Liver (tissue), 9 donors: ENCODE data around the gene DIS3L2. TPM values are rescaled to one million over a fixed set of nuclear protein-coding genes. Genes with fewer than 3 reads are reported as not detected.

Experiments used
- DNase-seq: peaks from one replicate; pipeline ENCODE4 v3.0.0-alpha.2; 2017; ENCODE audit warnings: low spot score
- H3K27ac ChIP-seq, 2 donors: one replicate each; pipeline ENCODE4 v1.7.0; 2013; ENCODE audit warnings: inconsistent platforms in 2 of 2, low read length in 2 of 2, control low read depth in 1 of 2, low read depth in 1 of 2, mild to moderate bottlenecking in 1 of 2
- H3K27me3 ChIP-seq, 4 donors: one replicate each; pipeline versions ENCODE4 v1.6.1 to v1.7.0; 2013; ENCODE audit warnings: low read length in 3 of 4, inconsistent platforms in 1 of 4, mild to moderate bottlenecking in 1 of 4, moderate library complexity in 1 of 4; ENCODE audit not compliant: control insufficient read depth in 4 of 4, insufficient read depth in 4 of 4
- H3K36me3 ChIP-seq, 4 donors: one replicate each; pipeline versions ENCODE4 v1.6.1 to v1.7.0; 2013; ENCODE audit warnings: low read length in 3 of 4, mild to moderate bottlenecking in 3 of 4, low read depth in 1 of 4, moderate library complexity in 1 of 4; ENCODE audit not compliant: control insufficient read depth in 4 of 4, insufficient read depth in 3 of 4
- H3K4me1 ChIP-seq, 4 donors: one replicate each; pipeline versions ENCODE4 v1.6.1 to v1.7.0; 2013; ENCODE audit warnings: low read length in 3 of 4, mild to moderate bottlenecking in 3 of 4, moderate library complexity in 1 of 4; ENCODE audit not compliant: control insufficient read depth in 4 of 4, insufficient read depth in 4 of 4
- H3K4me3 ChIP-seq, 3 donors: one replicate each; pipeline versions ENCODE4 v1.6.1 to v1.7.0; 2013; ENCODE audit warnings: low read length in 3 of 3, control low read depth in 1 of 3, low read depth in 1 of 3, mild to moderate bottlenecking in 1 of 3
- H3K9ac ChIP-seq, 2 donors: one replicate each; pipeline ENCODE4 v1.7.0; 2013; ENCODE audit warnings: low read length in 2 of 2, mild to moderate bottlenecking in 2 of 2, moderate library complexity in 2 of 2, control low read depth in 1 of 2, low read depth in 1 of 2
- H3K9me3 ChIP-seq, 4 donors: one replicate each; pipeline versions ENCODE4 v1.6.1 to v1.7.0; 2013; ENCODE audit warnings: low read length in 3 of 4; ENCODE audit not compliant: control insufficient read depth in 4 of 4
- FOXA2 ChIP-seq: IDR thresholded peaks from 2 replicates; pipeline ENCODE4 v1.6.1; 2016; ENCODE audit warnings: antibody characterized with exemption
- GABPA ChIP-seq, 2 donors: IDR thresholded peaks in 1 of 2; conservative IDR thresholded peaks in 1 of 2; 2 replicates each; pipeline ENCODE4 v1.6.1; 2016; ENCODE audit warnings: antibody characterized with exemption in 2 of 2, mild to moderate bottlenecking in 1 of 2, moderate library complexity in 1 of 2
- HNF4G ChIP-seq: IDR thresholded peaks from 2 replicates; pipeline ENCODE4 v1.6.1; 2016; ENCODE audit warnings: antibody characterized with exemption
- NR2F2 ChIP-seq: IDR thresholded peaks from 2 replicates; pipeline ENCODE4 v1.6.1; 2016; ENCODE audit warnings: antibody characterized with exemption
- RAD21 ChIP-seq, 2 donors: IDR thresholded peaks; 2 replicates each; pipeline ENCODE4 v1.6.1; 2016; ENCODE audit warnings: antibody characterized with exemption in 2 of 2, mild to moderate bottlenecking in 2 of 2
- RXRA ChIP-seq, 2 donors: IDR thresholded peaks; 2 replicates each; pipeline ENCODE4 v1.6.1; 2017 to 2018; ENCODE audit warnings: antibody characterized with exemption in 2 of 2, mild to moderate bottlenecking in 1 of 2
- TAF1 ChIP-seq: conservative IDR thresholded peaks from 2 replicates; pipeline ENCODE4 v1.6.1; 2016; ENCODE audit warnings: antibody characterized with exemption, mild to moderate bottlenecking
- YY1 ChIP-seq: IDR thresholded peaks from 2 replicates; pipeline ENCODE4 v1.6.1; 2016; ENCODE audit warnings: antibody characterized with exemption, mild to moderate bottlenecking
- WGBS: extraction: QIAGEN DNeasy Blood & Tissue Kit; methylation state at CpG from one replicate; pipeline ENCODE4 v1.1.7; 2013; 5-methylcytosine and 5-hydroxymethylcytosine counted together
- polyA plus RNA-seq, 2 donors: library from polyadenylated mRNA; stranded (reverse) in 1 of 2; unstranded in 1 of 2; fragments of 200-250 nt in 1 of 2; fragments of >200 nt in 1 of 2; fragmentation: Nextera tagmentation in 1 of 2; extraction: Ambion mirVana in 1 of 2; gene quantifications; one replicate each; pipeline versions ENCODE4 v1.2.1 to v1.2.3, GENCODE V29; 2013 to 2015
- total RNA-seq, 2 donors: library from RNA; depleted of rRNA; stranded (reverse); fragments of >200 nt; gene quantifications; one replicate each; pipeline ENCODE4 v1.2.3, GENCODE V29; 2014
- TF ChIP-seq, protein P1 (sequence below): fragments of 150-350 bp; IDR thresholded peaks from 2 replicates; pipeline ENCODE4 v1.5.1; 2017; ENCODE audit warnings: improper control_type of control experiment, low read depth, low read length; ENCODE audit not compliant: missing input control
- TF ChIP-seq, protein P2 (sequence below): IDR thresholded peaks from 2 replicates; pipeline ENCODE4 v1.6.1; 2016; ENCODE audit warnings: antibody characterized with exemption
- TF ChIP-seq, protein P3 (sequence below): IDR thresholded peaks from 2 replicates; pipeline ENCODE4 v1.6.1; 2016; ENCODE audit warnings: antibody characterized with exemption
- TF ChIP-seq, protein P4 (sequence below): IDR thresholded peaks from 2 replicates; pipeline ENCODE4 v1.6.1; 2016; ENCODE audit warnings: antibody characterized with exemption, mild to moderate bottlenecking
- donor health status: healthy.
- donor health status: healthy.
- donor health status: healthy.
- donor health status: healthy.
- donor health status: healthy.

DIS3L2 gene
- total and polyA plus RNA-seq, 4 donors = 5.7 to 21.5 (median 8.8) TPM

DNA sequence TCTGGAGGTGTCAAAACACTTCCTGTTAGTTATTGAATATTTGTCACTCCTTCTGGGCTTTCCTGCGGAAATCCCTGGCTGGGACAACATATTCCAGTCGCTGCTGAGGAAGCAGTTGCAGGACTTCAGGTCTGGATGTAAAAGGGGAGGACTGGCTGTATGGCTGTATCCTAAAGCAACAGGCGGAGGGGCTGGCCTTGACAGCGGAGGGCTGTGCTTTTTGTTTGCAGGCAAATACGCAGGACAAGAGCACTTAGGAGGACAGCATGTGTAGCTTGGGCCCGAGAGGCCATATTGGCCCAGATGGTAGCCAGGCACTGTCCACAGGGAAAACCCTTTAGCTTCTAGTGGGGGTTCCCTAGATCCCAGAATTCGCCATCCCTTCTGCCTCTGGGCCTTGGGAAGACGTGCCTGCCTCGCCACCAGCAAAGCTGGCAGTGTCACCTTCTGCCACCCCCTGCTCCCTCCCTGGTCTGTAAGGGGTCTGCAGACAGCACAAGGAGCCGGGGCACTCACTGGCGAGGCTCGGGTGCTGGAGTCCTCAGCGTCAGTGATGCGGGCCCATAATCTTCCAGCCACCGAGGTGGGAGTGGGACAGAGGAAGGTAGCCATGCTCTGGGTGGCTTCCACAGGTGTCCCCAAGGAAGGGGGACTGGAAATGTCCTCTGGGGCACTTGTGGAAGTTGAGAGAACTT lies 42.0 kb upstream of the DIS3L2 start (continued):
- TF ChIP-seq, protein P1, sequence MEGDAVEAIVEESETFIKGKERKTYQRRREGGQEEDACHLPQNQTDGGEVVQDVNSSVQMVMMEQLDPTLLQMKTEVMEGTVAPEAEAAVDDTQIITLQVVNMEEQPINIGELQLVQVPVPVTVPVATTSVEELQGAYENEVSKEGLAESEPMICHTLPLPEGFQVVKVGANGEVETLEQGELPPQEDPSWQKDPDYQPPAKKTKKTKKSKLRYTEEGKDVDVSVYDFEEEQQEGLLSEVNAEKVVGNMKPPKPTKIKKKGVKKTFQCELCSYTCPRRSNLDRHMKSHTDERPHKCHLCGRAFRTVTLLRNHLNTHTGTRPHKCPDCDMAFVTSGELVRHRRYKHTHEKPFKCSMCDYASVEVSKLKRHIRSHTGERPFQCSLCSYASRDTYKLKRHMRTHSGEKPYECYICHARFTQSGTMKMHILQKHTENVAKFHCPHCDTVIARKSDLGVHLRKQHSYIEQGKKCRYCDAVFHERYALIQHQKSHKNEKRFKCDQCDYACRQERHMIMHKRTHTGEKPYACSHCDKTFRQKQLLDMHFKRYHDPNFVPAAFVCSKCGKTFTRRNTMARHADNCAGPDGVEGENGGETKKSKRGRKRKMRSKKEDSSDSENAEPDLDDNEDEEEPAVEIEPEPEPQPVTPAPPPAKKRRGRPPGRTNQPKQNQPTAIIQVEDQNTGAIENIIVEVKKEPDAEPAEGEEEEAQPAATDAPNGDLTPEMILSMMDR = no peak
- TF ChIP-seq, protein P2, sequence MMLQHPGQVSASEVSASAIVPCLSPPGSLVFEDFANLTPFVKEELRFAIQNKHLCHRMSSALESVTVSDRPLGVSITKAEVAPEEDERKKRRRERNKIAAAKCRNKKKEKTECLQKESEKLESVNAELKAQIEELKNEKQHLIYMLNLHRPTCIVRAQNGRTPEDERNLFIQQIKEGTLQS = no peak
- no peak for TF ChIP-seq FOXA2
- no peak for TF ChIP-seq NR2F2
- TF ChIP-seq HNF4G = no peak
- TF ChIP-seq, protein P3, sequence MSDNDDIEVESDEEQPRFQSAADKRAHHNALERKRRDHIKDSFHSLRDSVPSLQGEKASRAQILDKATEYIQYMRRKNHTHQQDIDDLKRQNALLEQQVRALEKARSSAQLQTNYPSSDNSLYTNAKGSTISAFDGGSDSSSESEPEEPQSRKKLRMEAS = no peak

DNA sequence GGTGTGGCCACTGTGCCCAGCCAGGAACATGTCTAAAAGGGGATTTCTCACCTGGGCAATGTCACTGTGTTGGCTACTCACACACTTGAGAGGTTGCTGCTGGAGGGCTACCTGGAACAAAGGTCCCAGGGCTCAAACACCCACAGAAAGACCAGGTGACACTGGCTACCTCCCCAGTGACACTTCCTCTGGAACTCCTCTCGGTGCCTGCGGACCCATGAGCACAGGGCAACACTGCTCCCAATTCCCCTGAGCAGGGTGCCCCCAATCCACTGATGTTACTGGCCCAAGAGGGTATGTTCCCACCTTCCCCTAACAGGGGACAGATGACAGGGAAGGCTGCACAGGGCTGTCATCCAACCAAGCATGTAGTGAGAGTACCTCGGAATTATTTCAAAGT lies 41.1 kb upstream of the DIS3L2 start:
- WGBS = 87% methylated on average over 3 of the region's 3 CpGs
- Histone ChIP-seq H3K9me3 (no peaks in the 10 kb centered on the region), H3K4me1 (peaks cover under 1 to 7% (median 1%) of the 10 kb centered on the region in 4 donors), H3K4me3 (no peak overlapping the region), H3K9ac (no peak overlapping the region), H3K27ac (no peak overlapping the region), H3K36me3 (no peaks in the 10 kb centered on the region), H3K27me3 (peaks cover 0 to 11% (median 1%) of the 10 kb centered on the region in 4 donors)
- TF ChIP-seq YY1 (no peak), RAD21 (IDR thresholded peaks at IDR 0.05) (no peak), GABPA (IDR thresholded peaks at IDR 0.05 in 1 of 2, conservative IDR thresholded peaks at IDR 0.05 in 1 of 2) (no peak), NR2F2 (no peak), FOXA2 (no peak)
- no peak for DNase-seq

DNA sequence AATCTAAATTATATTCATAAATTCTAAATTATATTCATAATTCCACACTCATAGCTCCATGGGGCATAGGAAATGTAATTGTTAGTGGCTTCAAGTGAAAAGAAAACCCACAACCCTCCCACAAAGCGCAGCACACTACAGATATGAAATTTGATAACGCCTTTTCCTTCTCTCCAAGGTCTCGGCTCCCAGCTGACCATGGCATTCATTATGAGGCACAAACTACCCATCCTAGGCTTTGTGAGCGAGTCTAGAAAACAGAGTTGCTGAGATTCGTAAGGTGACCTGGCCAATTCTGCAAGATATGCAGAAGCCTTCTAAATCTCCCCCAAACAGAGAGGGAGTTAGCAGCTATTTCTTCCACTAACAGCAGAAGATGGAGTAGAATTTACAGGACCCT lies 40.7 kb upstream of the DIS3L2 start:
- DNase-seq = no peak

More for the DNA sequence above, 40.7 kb upstream of the DIS3L2 start:
- Histone ChIP-seq H3K27ac (no peak overlapping the region), H3K9ac (no peak overlapping the region), H3K36me3 (no peaks in the 10 kb centered on the region), H3K27me3 (peaks cover 0 to 11% (median 1%) of the 10 kb centered on the region in 4 donors), H3K4me1 (peaks cover 4 to 11% (median 6%) of the 10 kb centered on the region in 4 donors), H3K9me3 (no peaks in the 10 kb centered on the region), H3K4me3 (no peak overlapping the region)
- 84% methylated on average over 5 of the region's 5 CpGs for WGBS
- TF ChIP-seq, protein P4, sequence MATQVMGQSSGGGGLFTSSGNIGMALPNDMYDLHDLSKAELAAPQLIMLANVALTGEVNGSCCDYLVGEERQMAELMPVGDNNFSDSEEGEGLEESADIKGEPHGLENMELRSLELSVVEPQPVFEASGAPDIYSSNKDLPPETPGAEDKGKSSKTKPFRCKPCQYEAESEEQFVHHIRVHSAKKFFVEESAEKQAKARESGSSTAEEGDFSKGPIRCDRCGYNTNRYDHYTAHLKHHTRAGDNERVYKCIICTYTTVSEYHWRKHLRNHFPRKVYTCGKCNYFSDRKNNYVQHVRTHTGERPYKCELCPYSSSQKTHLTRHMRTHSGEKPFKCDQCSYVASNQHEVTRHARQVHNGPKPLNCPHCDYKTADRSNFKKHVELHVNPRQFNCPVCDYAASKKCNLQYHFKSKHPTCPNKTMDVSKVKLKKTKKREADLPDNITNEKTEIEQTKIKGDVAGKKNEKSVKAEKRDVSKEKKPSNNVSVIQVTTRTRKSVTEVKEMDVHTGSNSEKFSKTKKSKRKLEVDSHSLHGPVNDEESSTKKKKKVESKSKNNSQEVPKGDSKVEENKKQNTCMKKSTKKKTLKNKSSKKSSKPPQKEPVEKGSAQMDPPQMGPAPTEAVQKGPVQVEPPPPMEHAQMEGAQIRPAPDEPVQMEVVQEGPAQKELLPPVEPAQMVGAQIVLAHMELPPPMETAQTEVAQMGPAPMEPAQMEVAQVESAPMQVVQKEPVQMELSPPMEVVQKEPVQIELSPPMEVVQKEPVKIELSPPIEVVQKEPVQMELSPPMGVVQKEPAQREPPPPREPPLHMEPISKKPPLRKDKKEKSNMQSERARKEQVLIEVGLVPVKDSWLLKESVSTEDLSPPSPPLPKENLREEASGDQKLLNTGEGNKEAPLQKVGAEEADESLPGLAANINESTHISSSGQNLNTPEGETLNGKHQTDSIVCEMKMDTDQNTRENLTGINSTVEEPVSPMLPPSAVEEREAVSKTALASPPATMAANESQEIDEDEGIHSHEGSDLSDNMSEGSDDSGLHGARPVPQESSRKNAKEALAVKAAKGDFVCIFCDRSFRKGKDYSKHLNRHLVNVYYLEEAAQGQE = no peak
- TF ChIP-seq NR2F2 = no peak
- TF ChIP-seq TAF1 = no peak
- no peak for TF ChIP-seq RXRA (IDR thresholded peaks at IDR 0.05)
- TF ChIP-seq, protein P2 = no peak
- no peak for TF ChIP-seq FOXA2
